ENCODE measurements around the gene PELI1.

The PELI1 gene

GRCh38 chr2:64112016-64112415 lies 32.2 kb downstream of the PELI1 start:
- Histone ChIP-seq H4K20me1 (ENCODE audit: insufficient read depth) (no peaks in the 10 kb centered on the region), H3K4me1 (ENCODE audit: low read depth, poor library complexity, severe bottlenecking) (peaks cover 69% of the 10 kb centered on the region)

GRCh38 chr2:64111426-64111825 lies 32.8 kb downstream of the PELI1 start:
- no peaks in the 10 kb centered on the region for H4K20me1 ChIP-seq (ENCODE audit: insufficient read depth)
- H3K27ac ChIP-seq: no peak overlapping the region
- peaks cover 80% of the 10 kb centered on the region for H3K79me2 ChIP-seq (ENCODE audit: insufficient read depth, low read depth)
- no peak overlapping the region for H3K9ac ChIP-seq
- H3K4me1 ChIP-seq (ENCODE audit: low read depth, poor library complexity, severe bottlenecking): peaks cover 63% of the 10 kb centered on the region
- H3K27me3 ChIP-seq (ENCODE audit: insufficient read depth, low read depth): no peaks in the 10 kb centered on the region
- H3K4me3 ChIP-seq (IDR thresholded peaks at IDR 0.05; ENCODE audit: insufficient read depth, low read depth, low read length): no peak overlapping the region
- H3K4me2 ChIP-seq: no peak overlapping the region
- TF ChIP-seq CTCF (conservative IDR thresholded peaks at IDR 0.05; ENCODE audit: low read depth, low read length): no peak
- H2AFZ ChIP-seq (ENCODE audit: low read depth): no peak overlapping the region
- no peaks in the 10 kb centered on the region; the same call in 1 of the 2 replicates for H3K36me3 ChIP-seq (ENCODE audit: insufficient read depth)

More at GRCh38 chr2:64112016-64112415, 32.2 kb downstream of the PELI1 start:
- Histone ChIP-seq H3K4me2 (no peak overlapping the region; the same call in 1 of the 2 replicates), H3K9ac (no peak overlapping the region), H3K27ac (no peak overlapping the region), H2AFZ (ENCODE audit: low read depth) (no peak overlapping the region), H3K79me2 (ENCODE audit: insufficient read depth, low read depth) (peaks cover 84% of the 10 kb centered on the region), H3K36me3 (ENCODE audit: insufficient read depth) (no peaks in the 10 kb centered on the region; the same call in 1 of the 2 replicates), H3K27me3 (ENCODE audit: insufficient read depth, low read depth) (no peaks in the 10 kb centered on the region), H3K4me3 (IDR thresholded peaks at IDR 0.05; ENCODE audit: insufficient read depth, low read depth, low read length) (no peak overlapping the region)
- TF ChIP-seq CTCF (conservative IDR thresholded peaks at IDR 0.05; ENCODE audit: low read depth, low read length): no peak

- no peak overlapping the region for H3K27ac ChIP-seq
- H3K79me2 ChIP-seq (ENCODE audit: insufficient read depth, low read depth): peaks cover 57% of the 10 kb centered on the region
- no peak overlapping the region for H3K4me2 ChIP-seq
- H3K4me3 ChIP-seq (IDR thresholded peaks at IDR 0.05; ENCODE audit: insufficient read depth, low read depth, low read length): no peak overlapping the region
- no peak overlapping the region for H2AFZ ChIP-seq (ENCODE audit: low read depth)
- no peak overlapping the region for H3K9ac ChIP-seq
- H3K27me3 ChIP-seq (ENCODE audit: insufficient read depth, low read depth): no peaks in the 10 kb centered on the region
- no peak for TF ChIP-seq CTCF (conservative IDR thresholded peaks at IDR 0.05; ENCODE audit: low read depth, low read length)
- no peaks in the 10 kb centered on the region; the same call in 1 of the 2 replicates for H3K36me3 ChIP-seq (ENCODE audit: insufficient read depth)
- no peaks in the 10 kb centered on the region for H4K20me1 ChIP-seq (ENCODE audit: insufficient read depth)
- H3K4me1 ChIP-seq (ENCODE audit: low read depth, poor library complexity, severe bottlenecking): peaks cover 37% of the 10 kb centered on the region
Measured at GRCh38 chr2:64108666-64109241, 35.5 kb downstream of the PELI1 start.

- Histone ChIP-seq H3K4me2 (no peak overlapping the region), H3K9ac (no peak overlapping the region), H2AFZ (ENCODE audit: low read depth) (no peak overlapping the region), H3K27ac (no peak overlapping the region), H4K20me1 (ENCODE audit: insufficient read depth) (no peaks in the 10 kb centered on the region), H3K79me2 (ENCODE audit: insufficient read depth, low read depth) (peaks cover 35% of the 10 kb centered on the region), H3K36me3 (ENCODE audit: insufficient read depth) (no peaks in the 10 kb centered on the region; the same call in 1 of the 2 replicates), H3K4me1 (ENCODE audit: low read depth, poor library complexity, severe bottlenecking) (peaks cover 16% of the 10 kb centered on the region), H3K27me3 (ENCODE audit: insufficient read depth, low read depth) (no peaks in the 10 kb centered on the region), H3K4me3 (IDR thresholded peaks at IDR 0.05; ENCODE audit: insufficient read depth, low read depth, low read length) (no peak overlapping the region)
- TF ChIP-seq CTCF (conservative IDR thresholded peaks at IDR 0.05; ENCODE audit: low read depth, low read length): no peak
Measured at GRCh38 chr2:64106481-64106880, 37.7 kb downstream of the PELI1 start.
